Spleen (tissue), 11 donors: ENCODE data around the gene NT5E. TPM values are rescaled to one million over a fixed set of nuclear protein-coding genes. Genes with fewer than 3 reads are reported as not detected.

Experiments
- DNase-seq: peaks from one replicate; pipeline ENCODE4 v3.0.0-alpha.2; 2020
- H3K27ac ChIP-seq, 8 donors: fragments of 200-600 bp; sonication (generic) in 7 of 8; 1 replicate in 4 of 8; 2 replicates in 4 of 8; pipeline versions ENCODE4 v1.5.0 to v1.8.0; 2016 to 2021; ENCODE audit warnings: inconsistent platforms in 4 of 8, mild to moderate bottlenecking in 4 of 8, moderate library complexity in 1 of 8
- H3K27me3 ChIP-seq, 7 donors: fragments of 200-600 bp; sonication (generic) in 6 of 7; replicated peaks in 1 of 7; 1 replicate in 4 of 7; 2 replicates in 3 of 7; pipeline versions ENCODE4 v1.5.0 to v1.8.0; 2016 to 2021; ENCODE audit warnings: inconsistent platforms in 3 of 7, mild to moderate bottlenecking in 1 of 7
- H3K36me3 ChIP-seq, 6 donors: fragments of 200-600 bp; sonication (generic) in 5 of 6; 1 replicate in 4 of 6; 2 replicates in 2 of 6; pipeline versions ENCODE4 v1.5.0 to v1.8.0; 2016 to 2021; ENCODE audit warnings: inconsistent platforms in 2 of 6
- H3K4me1 ChIP-seq, 6 donors: fragments of 200-600 bp; sonication (generic) in 5 of 6; 1 replicate in 3 of 6; 2 replicates in 3 of 6; pipeline versions ENCODE4 v1.5.0 to v1.8.0; 2016 to 2021; ENCODE audit warnings: inconsistent platforms in 3 of 6
- H3K4me3 ChIP-seq, 8 donors: fragments of 200-600 bp; sonication (generic) in 7 of 8; 1 replicate in 4 of 8; 2 replicates in 4 of 8; pipeline versions ENCODE4 v1.5.0 to v1.8.0; 2016 to 2021; ENCODE audit warnings: inconsistent platforms in 4 of 8, mild to moderate bottlenecking in 4 of 8, moderate library complexity in 2 of 8
- H3K9me3 ChIP-seq, 8 donors: fragments of 200-600 bp; sonication (generic) in 7 of 8; 1 replicate in 4 of 8; 2 replicates in 4 of 8; pipeline versions ENCODE4 v1.5.0 to v1.8.0; 2016 to 2021; ENCODE audit warnings: inconsistent platforms in 4 of 8
- POLR2A ChIP-seq, 3 donors: fragments of 450-650 bp; IDR thresholded peaks; one replicate each; pipeline ENCODE4 v1.5.1; 2017; ENCODE audit warnings: antibody characterized with exemption in 3 of 3, mild to moderate bottlenecking in 1 of 3
- POLR2AphosphoS5 ChIP-seq, 3 donors: sonication (generic); formaldehyde crosslinking; IDR thresholded peaks; one replicate each; pipeline ENCODE4 v1.5.1; 2017; ENCODE audit warnings: antibody characterized with exemption in 3 of 3
- WGBS, 5 donors: extraction: QIAGEN DNeasy Blood & Tissue Kit in 3 of 5; methylation state at CpG; one replicate each; pipeline versions ENCODE4 v1.1.5 to v1.1.7; 2013 to 2018; 5-methylcytosine and 5-hydroxymethylcytosine counted together
- intact Hi-C: fragments of 100-400 bp; cut with DNase I; formaldehyde crosslinking; loops from one replicate; pipeline ENCODE4 v1.15.0; 2023; ENCODE audit warnings: low total_unique reads
- polyA plus RNA-seq, 3 donors: library from polyadenylated mRNA; stranded (reverse); fragments of 200-250 nt; gene quantifications; one replicate each; pipeline ENCODE4 v1.2.1, GENCODE V29; 2013
- total RNA-seq, 7 donors: library from RNA; depleted of rRNA in 3 of 7; stranded (reverse); fragments of >200 nt in 3 of 7; fragmentation: NEBNext Ultra II Directional in 4 of 7; extraction: Animal tissue kit (Norgen Biotek cat#: 25700) in 4 of 7; gene quantifications; one replicate each; pipeline versions ENCODE4 v1.1.0 to v1.2.1, GENCODE V29; 2016 to 2021
- TF ChIP-seq, protein P1 (sequence below), 11 experiments: fragments of 200-600 bp in 7 of 11; fragments of 450-650 bp in 4 of 11; sonication (generic) in 4 of 11; IDR thresholded peaks in 8 of 11; conservative IDR thresholded peaks in 3 of 11; 1 replicate in 7 of 11; 2 replicates in 4 of 11; pipeline versions ENCODE4 v1.4.0 to v1.8.0; 2016 to 2021; ENCODE audit warnings: antibody characterized with exemption in 11 of 11, inconsistent platforms in 4 of 11, mild to moderate bottlenecking in 1 of 11
- donor health status: healthy with polysubstance abuse.
- donor health status: DM: no; HTN: no; CAD: no; lungs with moderate emphysema.
- donor health status: DM: no; HTN: no; CAD: no.
- donor health status: Bipolar disorder and iron deficiency.
- donor health status: healthy.
- donor health status: DM: no; HTN: no; CAD: no.
- donor health status: DM: yes; HTN: yes; CAD: no.

NT5E gene
- total and polyA plus RNA-seq, 10 donors, result 8.4 to 32.2 (median 19.1) TPM

DNA sequence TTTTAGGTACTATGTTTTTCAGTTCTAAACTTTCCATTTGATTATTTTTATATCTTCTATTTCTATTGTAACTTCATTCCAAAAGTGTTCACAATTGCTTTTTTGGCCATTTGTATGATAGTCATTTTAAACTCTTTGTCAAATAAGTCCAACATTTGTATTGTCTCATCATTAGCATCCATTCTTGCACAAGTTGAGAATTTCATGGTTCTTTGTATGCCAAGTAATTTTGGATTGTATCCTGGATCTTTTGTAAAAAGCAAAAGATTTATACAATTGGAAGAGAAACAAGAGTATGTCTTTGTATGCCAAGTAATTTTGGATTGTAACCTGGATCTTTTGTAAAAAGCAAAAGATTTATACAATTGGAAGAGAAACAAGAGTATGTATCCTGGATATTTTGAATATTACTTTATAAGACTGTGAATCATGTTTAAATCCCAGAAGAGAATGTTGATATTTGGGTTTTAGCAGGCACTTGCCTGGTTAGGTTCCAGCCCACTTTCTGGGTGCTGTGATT is 36.9 kb upstream of the NT5E start:
- no peaks in the 10 kb centered on the region for H3K4me1 ChIP-seq

DNA sequence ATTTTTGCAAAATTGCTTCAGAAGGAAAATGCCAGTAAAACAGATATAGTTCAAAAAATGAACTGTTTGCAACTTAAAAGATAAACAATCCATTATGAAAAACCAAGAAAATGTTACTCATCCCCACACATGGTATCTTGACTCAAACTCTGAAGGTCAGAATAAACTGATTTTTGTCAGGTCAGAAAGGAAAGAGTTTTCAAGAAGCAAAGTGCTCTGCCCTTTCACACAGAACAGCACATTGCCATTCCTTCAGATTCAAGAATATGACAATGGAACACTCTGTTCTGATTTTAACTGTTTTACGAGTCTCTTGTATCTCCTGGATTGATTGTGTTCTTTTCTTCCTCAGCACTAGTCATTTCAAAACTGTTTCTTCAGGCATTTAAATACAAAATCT is 33.8 kb upstream of the NT5E start:
- TF ChIP-seq POLR2A (IDR thresholded peaks at IDR 0.05) (no peak), POLR2AphosphoS5 (IDR thresholded peaks at IDR 0.05) (no peak)
- TF ChIP-seq, protein P1, sequence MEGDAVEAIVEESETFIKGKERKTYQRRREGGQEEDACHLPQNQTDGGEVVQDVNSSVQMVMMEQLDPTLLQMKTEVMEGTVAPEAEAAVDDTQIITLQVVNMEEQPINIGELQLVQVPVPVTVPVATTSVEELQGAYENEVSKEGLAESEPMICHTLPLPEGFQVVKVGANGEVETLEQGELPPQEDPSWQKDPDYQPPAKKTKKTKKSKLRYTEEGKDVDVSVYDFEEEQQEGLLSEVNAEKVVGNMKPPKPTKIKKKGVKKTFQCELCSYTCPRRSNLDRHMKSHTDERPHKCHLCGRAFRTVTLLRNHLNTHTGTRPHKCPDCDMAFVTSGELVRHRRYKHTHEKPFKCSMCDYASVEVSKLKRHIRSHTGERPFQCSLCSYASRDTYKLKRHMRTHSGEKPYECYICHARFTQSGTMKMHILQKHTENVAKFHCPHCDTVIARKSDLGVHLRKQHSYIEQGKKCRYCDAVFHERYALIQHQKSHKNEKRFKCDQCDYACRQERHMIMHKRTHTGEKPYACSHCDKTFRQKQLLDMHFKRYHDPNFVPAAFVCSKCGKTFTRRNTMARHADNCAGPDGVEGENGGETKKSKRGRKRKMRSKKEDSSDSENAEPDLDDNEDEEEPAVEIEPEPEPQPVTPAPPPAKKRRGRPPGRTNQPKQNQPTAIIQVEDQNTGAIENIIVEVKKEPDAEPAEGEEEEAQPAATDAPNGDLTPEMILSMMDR (IDR thresholded peaks at IDR 0.05 in 8 of 11, conservative IDR thresholded peaks at IDR 0.05 in 3 of 11), result no peak

More for the DNA sequence above, 36.9 kb upstream of the NT5E start:
- TF ChIP-seq POLR2AphosphoS5 (IDR thresholded peaks at IDR 0.05), result no peak
- TF ChIP-seq, protein P1 (IDR thresholded peaks at IDR 0.05 in 8 of 11, conservative IDR thresholded peaks at IDR 0.05 in 3 of 11), result no peak
- no peak for TF ChIP-seq POLR2A (IDR thresholded peaks at IDR 0.05)
- Histone ChIP-seq H3K27me3 (peaks cover 0 to 10% (median 0%) of the 10 kb centered on the region in 7 donors), H3K27ac (no peak overlapping the region), H3K4me3 (no peak overlapping the region), H3K36me3 (no peaks in the 10 kb centered on the region), H3K9me3 (no peaks in the 10 kb centered on the region)
- intact Hi-C loops, result no loop called here
- DNase-seq, result no peak

DNA sequence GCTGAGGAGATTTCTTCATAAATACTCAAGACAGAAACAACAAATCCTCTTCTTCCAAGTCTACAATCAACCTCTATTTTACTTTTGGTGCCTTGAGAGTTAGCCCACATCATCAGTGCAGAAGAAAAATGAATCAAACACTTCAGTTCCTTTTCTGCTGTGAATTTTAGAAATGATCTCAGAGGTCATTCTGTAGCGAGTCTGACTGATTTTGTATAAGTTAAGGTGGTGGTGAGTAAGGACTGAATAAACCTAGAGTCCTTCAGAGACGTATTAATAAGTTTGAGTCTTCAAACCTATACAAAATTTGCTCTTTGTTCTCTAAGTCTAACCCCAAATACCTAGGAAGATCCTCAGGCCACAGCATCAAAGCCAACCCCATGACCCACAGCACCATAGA is 33.1 kb upstream of the NT5E start:
- H3K4me3 ChIP-seq, result no peak overlapping the region
- WGBS, 5 donors, result 56 to 85% (median 81%) methylated on average over 2 of the region's 2 CpGs
- no peak for DNase-seq
- peaks cover 0 to 14% (median 0%) of the 10 kb centered on the region in 6 donors for H3K4me1 ChIP-seq
- H3K9me3 ChIP-seq, result no peaks in the 10 kb centered on the region
- TF ChIP-seq POLR2A (IDR thresholded peaks at IDR 0.05), result no peak
- TF ChIP-seq POLR2AphosphoS5 (IDR thresholded peaks at IDR 0.05), result no peak
- TF ChIP-seq, protein P1 (IDR thresholded peaks at IDR 0.05 in 8 of 11, conservative IDR thresholded peaks at IDR 0.05 in 3 of 11), result no peak
- no peak overlapping the region for H3K27ac ChIP-seq
- intact Hi-C loops, result no loop called here
- H3K36me3 ChIP-seq, result no peaks in the 10 kb centered on the region
- H3K27me3 ChIP-seq, result peaks cover 0 to 10% (median 0%) of the 10 kb centered on the region in 7 donors

More for the DNA sequence above, 33.8 kb upstream of the NT5E start:
- DNase-seq, result no peak
- H3K4me3 ChIP-seq, result no peak overlapping the region
- intact Hi-C loops, result no loop called here
- peaks cover 0 to 10% (median 0%) of the 10 kb centered on the region in 7 donors for H3K27me3 ChIP-seq
- H3K9me3 ChIP-seq, result no peaks in the 10 kb centered on the region
- H3K27ac ChIP-seq, result no peak overlapping the region
- H3K36me3 ChIP-seq, result no peaks in the 10 kb centered on the region
- peaks cover 0 to 14% (median 0%) of the 10 kb centered on the region in 6 donors for H3K4me1 ChIP-seq
- WGBS, 5 donors, result 82 to 95% (median 91%) methylated on average over 1 of the region's 1 CpG

DNA sequence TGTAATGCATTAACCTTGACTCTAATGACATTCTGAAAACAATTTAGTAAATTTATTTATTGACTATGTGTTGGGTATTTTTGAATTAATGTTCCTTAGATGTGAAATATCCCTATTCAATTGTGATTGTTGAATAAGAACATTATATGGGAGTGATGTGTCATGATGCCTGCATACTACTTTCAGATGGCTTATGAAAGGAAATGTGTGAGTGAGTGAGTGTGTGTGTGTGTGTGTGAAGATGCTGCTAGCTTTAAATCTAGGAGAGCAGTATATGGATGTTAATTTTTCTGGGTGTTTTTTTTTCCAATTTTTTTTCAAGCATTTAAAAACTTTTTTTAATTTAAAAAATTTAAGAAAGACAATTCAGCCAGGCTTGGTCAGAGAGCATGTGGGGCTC is 32.5 kb upstream of the NT5E start:
- no peak for DNase-seq
- TF ChIP-seq POLR2AphosphoS5 (IDR thresholded peaks at IDR 0.05) (no peak), POLR2A (IDR thresholded peaks at IDR 0.05) (no peak)
- TF ChIP-seq, protein P1 (IDR thresholded peaks at IDR 0.05 in 8 of 11, conservative IDR thresholded peaks at IDR 0.05 in 3 of 11), result no peak
- Histone ChIP-seq H3K9me3 (no peaks in the 10 kb centered on the region), H3K4me1 (peaks cover 0 to 14% (median 0%) of the 10 kb centered on the region in 6 donors), H3K27ac (no peak overlapping the region), H3K27me3 (peaks cover 0 to 10% (median 0%) of the 10 kb centered on the region in 7 donors), H3K4me3 (no peak overlapping the region), H3K36me3 (no peaks in the 10 kb centered on the region)
- intact Hi-C loops, result no loop called here
